Ovary (tissue), 3 donors: ENCODE data around the gene DNTT.

Experiments used
- CTCF ChIP-seq, 3 donors: fragments of 450-650 bp in 2 of 3; fragments of 200-600 bp in 1 of 3; IDR thresholded peaks; one replicate each; pipeline versions ENCODE4 v1.5.1 to v1.8.0; 2016 to 2022; ENCODE audit warnings: antibody characterized with exemption in 3 of 3, mild to moderate bottlenecking in 1 of 3
- EP300 ChIP-seq: sonication (generic); formaldehyde crosslinking; IDR thresholded peaks from one replicate; pipeline ENCODE4 v1.6.1; 2017; ENCODE audit warnings: antibody characterized with exemption
- donor health status: DM: no; HTN: no; CAD: no.

- no peak for TF ChIP-seq EP300
- no peak for TF ChIP-seq CTCF (IDR thresholded peaks at IDR 0.05)
Measured at GRCh38 chr10:96317067-96317833, 13.0 kb downstream of the DNTT start.
